ENCODE results near the gene CYP4A22.

- TF ChIP-seq CTCF (IDR thresholded peaks at IDR 0.05) = no peak
- TF ChIP-seq POLR2A (IDR thresholded peaks at IDR 0.05) = no peak
Measured at GRCh38 chr1:47180603-47181094, 43.4 kb downstream of the CYP4A22 start.

All from adrenal gland (tissue), 5 donors.